Neural progenitor cell (in vitro differentiated cells): ENCODE results near the gene ZNF592.

Source experiments
- CTCF ChIP-seq: fragments of 200-600 bp; sonication (generic); IDR thresholded peaks from 2 replicates; pipeline ENCODE4 v1.5.1; 2017; ENCODE audit warnings: antibody characterized with exemption, mild to moderate bottlenecking
- EZH2 ChIP-seq: fragments of 200-600 bp; sonication (generic); IDR thresholded peaks from 2 replicates; pipeline ENCODE4 v1.6.1; 2017; ENCODE audit warnings: antibody characterized with exemption, mild to moderate bottlenecking, moderate library complexity

DNA sequence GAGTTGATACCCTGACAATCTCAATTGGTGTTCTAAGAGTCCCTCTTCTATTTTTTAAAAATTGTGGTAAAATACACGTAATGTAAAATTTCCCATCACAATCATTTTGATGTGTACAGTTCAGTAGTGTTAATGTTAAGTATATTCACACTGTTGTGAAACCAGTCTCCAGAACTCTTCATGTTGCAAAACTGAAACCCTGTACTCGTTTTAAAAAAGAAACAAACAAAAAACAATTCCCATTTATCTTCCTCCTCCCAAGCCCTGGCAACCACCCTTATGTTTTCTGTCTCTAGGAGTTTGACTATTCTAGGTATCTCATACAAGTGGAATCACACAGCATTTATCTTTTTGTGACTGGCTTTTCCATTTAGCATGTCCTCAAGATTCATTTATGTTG lies 40.1 kb downstream of the ZNF592 start:
- TF ChIP-seq CTCF: no peak
- TF ChIP-seq EZH2: no peak
